ENCODE measurements around the gene ARHGAP1.
"Not testable (repeated sequence)": the region's sequence is repeated elsewhere in the genome, so short reads cannot be mapped to it uniquely, and the experiment has no call there.

DNA sequence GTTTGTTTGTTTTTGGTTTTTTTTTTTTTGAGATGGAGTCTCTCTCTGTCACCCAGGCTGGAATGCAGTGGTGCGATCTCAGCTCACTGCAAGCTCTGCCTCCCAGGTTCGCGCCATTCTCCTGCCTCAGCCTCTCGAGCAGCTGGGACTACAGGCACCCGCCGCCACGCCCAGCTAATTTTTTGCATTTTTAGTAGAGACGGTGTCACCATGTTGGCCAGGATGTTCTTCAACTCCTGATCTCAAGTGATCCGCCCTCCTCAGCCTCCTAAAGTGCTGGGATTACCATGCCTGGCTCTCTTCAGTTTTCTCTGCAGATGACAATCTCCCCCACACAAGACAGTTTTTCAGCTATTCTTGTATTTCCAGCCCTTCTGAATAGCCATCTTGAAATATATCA lies 8.9 kb upstream of the ARHGAP1 start:
- TF ChIP-seq, protein P1, sequence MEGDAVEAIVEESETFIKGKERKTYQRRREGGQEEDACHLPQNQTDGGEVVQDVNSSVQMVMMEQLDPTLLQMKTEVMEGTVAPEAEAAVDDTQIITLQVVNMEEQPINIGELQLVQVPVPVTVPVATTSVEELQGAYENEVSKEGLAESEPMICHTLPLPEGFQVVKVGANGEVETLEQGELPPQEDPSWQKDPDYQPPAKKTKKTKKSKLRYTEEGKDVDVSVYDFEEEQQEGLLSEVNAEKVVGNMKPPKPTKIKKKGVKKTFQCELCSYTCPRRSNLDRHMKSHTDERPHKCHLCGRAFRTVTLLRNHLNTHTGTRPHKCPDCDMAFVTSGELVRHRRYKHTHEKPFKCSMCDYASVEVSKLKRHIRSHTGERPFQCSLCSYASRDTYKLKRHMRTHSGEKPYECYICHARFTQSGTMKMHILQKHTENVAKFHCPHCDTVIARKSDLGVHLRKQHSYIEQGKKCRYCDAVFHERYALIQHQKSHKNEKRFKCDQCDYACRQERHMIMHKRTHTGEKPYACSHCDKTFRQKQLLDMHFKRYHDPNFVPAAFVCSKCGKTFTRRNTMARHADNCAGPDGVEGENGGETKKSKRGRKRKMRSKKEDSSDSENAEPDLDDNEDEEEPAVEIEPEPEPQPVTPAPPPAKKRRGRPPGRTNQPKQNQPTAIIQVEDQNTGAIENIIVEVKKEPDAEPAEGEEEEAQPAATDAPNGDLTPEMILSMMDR (IDR thresholded peaks at IDR 0.05), result not testable (repeated sequence)
- TF ChIP-seq EZH2phosphoT487 (IDR thresholded peaks at IDR 0.05), result not testable (repeated sequence)

Measured in neural progenitor cell (in vitro differentiated cells).